NCI-H526 (cell line): ENCODE measurements around the gene GHDC.
A peak's percentile ranks its signal among the peaks of the same experiment; 100 is the strongest.
"Not testable (repeated sequence)": the region's sequence is repeated elsewhere in the genome, so short reads cannot be mapped to it uniquely, and the experiment has no call there.

Source experiments
- DNase-seq, 2 experiments: peaks; one replicate each; lab custom pipeline; 2025; lab: John Stamatoyannopoulos, UW

Gene GHDC

GRCh38 chr17:42202696-42203095, 8.4 kb upstream of the GHDC start:
- no peak for DNase-seq

GRCh38 chr17:42202159-42202558, 7.9 kb upstream of the GHDC start:
- DNase-seq, result no peak

GRCh38 chr17:42201458-42201772, 7.1 kb upstream of the GHDC start:
- no peak for DNase-seq

- DNase-seq, result no peak
Observed at GRCh38 chr17:42200706-42201457, 6.6 kb upstream of the GHDC start.

GRCh38 chr17:42199416-42200011, 5.2 kb upstream of the GHDC start:
- no peak for DNase-seq

GRCh38 chr17:42198897-42199296, 4.6 kb upstream of the GHDC start:
- DNase-seq, result no peak

- DNase-seq, result no peak
Observed at GRCh38 chr17:42197564-42198156, 3.4 kb upstream of the GHDC start.

- no peak for DNase-seq
Observed at GRCh38 chr17:42193216-42193968, 902 bp downstream of the GHDC start.

- DNase-seq, result no peak
Observed at GRCh38 chr17:42192189-42193126, 1.8 kb downstream of the GHDC start.

- DNase-seq, result no peak
Observed at GRCh38 chr17:42191275-42191608, 3.1 kb downstream of the GHDC start.

- no peak for DNase-seq
Observed at GRCh38 chr17:42190491-42191274, 3.6 kb downstream of the GHDC start.

GRCh38 chr17:42189651-42189965, 4.7 kb downstream of the GHDC start:
- DNase-seq, result no peak

GRCh38 chr17:42188749-42189650, 5.3 kb downstream of the GHDC start:
- DNase-seq, result no peak

GRCh38 chr17:42187833-42188232, 6.5 kb downstream of the GHDC start:
- no peak for DNase-seq

- DNase-seq, result not testable (repeated sequence)
Observed at GRCh38 chr17:42186191-42186590, 8.1 kb downstream of the GHDC start.

- no peak for DNase-seq
Observed at GRCh38 chr17:42185621-42185930, 8.7 kb downstream of the GHDC start.

- DNase-seq, result no peak
Observed at GRCh38 chr17:42184713-42185620, 9.3 kb downstream of the GHDC start, which contains the start of gene HCRT. Gene HCRT (minus strand): TSS chr17:42185452. CDS start chr17:42185365, 87 bp downstream.

GRCh38 chr17:42183741-42184711, 10.3 kb downstream of the GHDC start:
- peak; percentile 20 to 90 for DNase-seq
